Panc1 (cell line): ENCODE measurements around the gene PHKB.

ENCODE experiments used
- CTCF ChIP-seq: fragments of 450-650 bp; IDR thresholded peaks from 2 replicates; pipeline ENCODE4 v1.5.1; 2017; ENCODE audit warnings: mild to moderate bottlenecking
- POLR2AphosphoS5 ChIP-seq: IDR thresholded peaks from 2 replicates; pipeline ENCODE4 v1.6.1; 2012; ENCODE audit warnings: mild to moderate bottlenecking, low read depth, low read length, moderate library complexity
- TF ChIP-seq, protein P1 (sequence below), 2 experiments: IDR thresholded peaks; 2 replicates each; pipeline ENCODE4 v1.6.1; 2011 to 2012; ENCODE audit warnings: low read depth in 2 of 2, control low read depth in 1 of 2, low read length in 1 of 2, mild to moderate bottlenecking in 1 of 2, moderate library complexity in 1 of 2; ENCODE audit not compliant: insufficient read depth in 1 of 2

DNA sequence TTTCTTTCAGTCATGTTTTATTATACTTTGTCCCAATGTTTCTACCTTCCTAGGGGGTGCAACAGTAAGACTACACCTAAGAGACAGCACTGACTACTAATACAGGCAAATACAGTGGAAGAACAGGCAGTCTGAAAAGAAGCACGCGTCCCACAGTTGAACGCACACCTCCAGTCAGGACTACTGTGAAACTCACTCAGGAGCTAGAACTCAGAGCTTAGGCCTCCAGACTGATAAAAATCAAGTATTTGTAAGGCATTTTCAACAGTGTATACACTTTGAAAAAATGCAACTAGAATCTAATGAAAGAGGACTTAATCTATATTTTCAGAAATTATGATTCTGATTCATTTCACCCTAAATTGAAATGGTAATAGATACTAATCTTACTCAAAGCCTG lies 14.7 kb upstream of the PHKB start:
- TF ChIP-seq CTCF, result no peak
- no peak for TF ChIP-seq POLR2AphosphoS5
- TF ChIP-seq, protein P1, sequence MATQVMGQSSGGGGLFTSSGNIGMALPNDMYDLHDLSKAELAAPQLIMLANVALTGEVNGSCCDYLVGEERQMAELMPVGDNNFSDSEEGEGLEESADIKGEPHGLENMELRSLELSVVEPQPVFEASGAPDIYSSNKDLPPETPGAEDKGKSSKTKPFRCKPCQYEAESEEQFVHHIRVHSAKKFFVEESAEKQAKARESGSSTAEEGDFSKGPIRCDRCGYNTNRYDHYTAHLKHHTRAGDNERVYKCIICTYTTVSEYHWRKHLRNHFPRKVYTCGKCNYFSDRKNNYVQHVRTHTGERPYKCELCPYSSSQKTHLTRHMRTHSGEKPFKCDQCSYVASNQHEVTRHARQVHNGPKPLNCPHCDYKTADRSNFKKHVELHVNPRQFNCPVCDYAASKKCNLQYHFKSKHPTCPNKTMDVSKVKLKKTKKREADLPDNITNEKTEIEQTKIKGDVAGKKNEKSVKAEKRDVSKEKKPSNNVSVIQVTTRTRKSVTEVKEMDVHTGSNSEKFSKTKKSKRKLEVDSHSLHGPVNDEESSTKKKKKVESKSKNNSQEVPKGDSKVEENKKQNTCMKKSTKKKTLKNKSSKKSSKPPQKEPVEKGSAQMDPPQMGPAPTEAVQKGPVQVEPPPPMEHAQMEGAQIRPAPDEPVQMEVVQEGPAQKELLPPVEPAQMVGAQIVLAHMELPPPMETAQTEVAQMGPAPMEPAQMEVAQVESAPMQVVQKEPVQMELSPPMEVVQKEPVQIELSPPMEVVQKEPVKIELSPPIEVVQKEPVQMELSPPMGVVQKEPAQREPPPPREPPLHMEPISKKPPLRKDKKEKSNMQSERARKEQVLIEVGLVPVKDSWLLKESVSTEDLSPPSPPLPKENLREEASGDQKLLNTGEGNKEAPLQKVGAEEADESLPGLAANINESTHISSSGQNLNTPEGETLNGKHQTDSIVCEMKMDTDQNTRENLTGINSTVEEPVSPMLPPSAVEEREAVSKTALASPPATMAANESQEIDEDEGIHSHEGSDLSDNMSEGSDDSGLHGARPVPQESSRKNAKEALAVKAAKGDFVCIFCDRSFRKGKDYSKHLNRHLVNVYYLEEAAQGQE (IDR thresholded peaks at IDR 0.05; ENCODE audit: insufficient read depth in 1 of 2, low read depth in 2 of 2, low read length in 1 of 2), result no peak
